ENCODE results near the gene WSCD1.

The WSCD1 gene

GRCh38 chr17:6163612-6164333 is 93.6 kb downstream of the WSCD1 start:
- no peak for DNase-seq

GRCh38 chr17:6164996-6165395 is 94.8 kb downstream of the WSCD1 start:
- DNase-seq: no peak

- no peak for DNase-seq
These were observed 95.6 kb downstream of the WSCD1 start for GRCh38 chr17:6165806-6166205.

- no peak for DNase-seq
These were observed 96.5 kb downstream of the WSCD1 start for GRCh38 chr17:6166492-6167179.

GRCh38 chr17:6168296-6168695 is 98.1 kb downstream of the WSCD1 start:
- DNase-seq: no peak

DNA sequence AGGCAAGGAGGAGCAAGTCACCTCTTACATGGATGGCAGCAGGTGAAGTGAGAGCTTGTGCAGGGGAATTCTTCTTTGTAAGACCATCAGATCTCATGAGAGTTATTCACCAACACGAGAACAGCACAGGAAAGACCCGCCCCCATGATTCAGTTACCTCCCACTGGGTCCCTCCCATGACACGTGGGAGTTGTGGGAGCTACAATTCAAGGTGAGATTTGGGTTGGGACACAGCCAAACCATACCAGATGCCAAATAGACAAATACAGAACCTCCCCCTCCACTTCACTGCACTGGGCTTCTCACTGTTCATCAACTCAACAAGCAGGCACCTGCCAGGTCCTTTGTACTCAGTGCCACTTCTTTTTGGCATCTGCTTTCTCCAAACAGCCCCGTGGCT is 100.2 kb downstream of the WSCD1 start:
- no peak for DNase-seq

GRCh38 chr17:6172642-6173330 is 102.6 kb downstream of the WSCD1 start:
- DNase-seq: no peak

DNA sequence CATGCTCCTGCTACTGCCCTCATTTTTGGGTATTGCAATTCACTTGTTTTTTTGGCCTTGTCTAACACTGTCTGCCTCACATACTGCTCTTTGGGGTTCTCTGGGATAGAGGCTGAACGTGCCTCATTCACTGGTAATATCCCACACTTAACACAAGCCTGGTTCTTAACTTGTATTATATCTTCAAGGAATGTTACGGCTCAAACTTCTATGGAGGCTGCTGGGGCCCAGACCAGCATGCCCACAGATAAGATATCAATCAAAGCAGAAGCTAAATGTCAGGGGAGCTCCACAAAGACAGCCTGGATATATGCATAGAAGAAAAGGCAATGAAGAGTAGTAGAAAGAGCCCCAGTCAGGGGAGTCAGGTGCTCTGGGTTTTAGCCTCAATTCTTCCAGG is 103.5 kb downstream of the WSCD1 start:
- DNase-seq: no peak
